Parathyroid adenoma (tissue), 2 donors: ENCODE data around the gene EEF1A2.

ENCODE experiments used
- H2AFZ ChIP-seq: fragments of 300-600 bp; sonication (generic); one replicate; pipeline ENCODE4 v1.7.0; 2017; ENCODE audit warnings: antibody characterized with exemption, mild to moderate bottlenecking
- H3K27ac ChIP-seq: fragments of 300-600 bp; sonication (generic); one replicate; pipeline ENCODE4 v1.7.0; 2017
- H3K27me3 ChIP-seq: fragments of 300-600 bp; sonication (generic); one replicate; pipeline ENCODE4 v1.7.0; 2017; ENCODE audit warnings: low read length; ENCODE audit not compliant: control insufficient read depth, insufficient read depth
- H3K36me3 ChIP-seq: fragments of 300-600 bp; sonication (generic); one replicate; pipeline ENCODE4 v1.7.0; 2017; ENCODE audit warnings: low read length; ENCODE audit not compliant: control insufficient read depth, insufficient read depth
- H3K4me1 ChIP-seq: fragments of 300-600 bp; sonication (generic); one replicate; pipeline ENCODE4 v1.7.0; 2017; ENCODE audit warnings: control low read depth
- H3K4me2 ChIP-seq: fragments of 300-600 bp; sonication (generic); one replicate; pipeline ENCODE4 v1.7.0; 2017; ENCODE audit warnings: low read length
- H3K4me3 ChIP-seq: fragments of 300-600 bp; sonication (generic); one replicate; pipeline ENCODE4 v1.7.0; 2017; ENCODE audit warnings: low read depth, low read length
- H3K79me2 ChIP-seq: fragments of 300-600 bp; sonication (generic); one replicate; pipeline ENCODE4 v1.7.0; 2017; ENCODE audit warnings: control low read depth
- H3K9ac ChIP-seq: fragments of 300-600 bp; sonication (generic); one replicate; pipeline ENCODE4 v1.7.0; 2017; ENCODE audit warnings: mild to moderate bottlenecking
- H3K9me3 ChIP-seq: fragments of 300-600 bp; sonication (generic); one replicate; pipeline ENCODE4 v1.7.0; 2017; ENCODE audit warnings: low read length; ENCODE audit not compliant: control insufficient read depth
- CTCF ChIP-seq: fragments of 300-600 bp; sonication (generic); IDR thresholded peaks from one replicate; pipeline ENCODE4 v1.7.0; 2017; ENCODE audit warnings: antibody characterized with exemption, mild to moderate bottlenecking
- donor health status: primary hyperparathyroidism.

Gene EEF1A2

DNA sequence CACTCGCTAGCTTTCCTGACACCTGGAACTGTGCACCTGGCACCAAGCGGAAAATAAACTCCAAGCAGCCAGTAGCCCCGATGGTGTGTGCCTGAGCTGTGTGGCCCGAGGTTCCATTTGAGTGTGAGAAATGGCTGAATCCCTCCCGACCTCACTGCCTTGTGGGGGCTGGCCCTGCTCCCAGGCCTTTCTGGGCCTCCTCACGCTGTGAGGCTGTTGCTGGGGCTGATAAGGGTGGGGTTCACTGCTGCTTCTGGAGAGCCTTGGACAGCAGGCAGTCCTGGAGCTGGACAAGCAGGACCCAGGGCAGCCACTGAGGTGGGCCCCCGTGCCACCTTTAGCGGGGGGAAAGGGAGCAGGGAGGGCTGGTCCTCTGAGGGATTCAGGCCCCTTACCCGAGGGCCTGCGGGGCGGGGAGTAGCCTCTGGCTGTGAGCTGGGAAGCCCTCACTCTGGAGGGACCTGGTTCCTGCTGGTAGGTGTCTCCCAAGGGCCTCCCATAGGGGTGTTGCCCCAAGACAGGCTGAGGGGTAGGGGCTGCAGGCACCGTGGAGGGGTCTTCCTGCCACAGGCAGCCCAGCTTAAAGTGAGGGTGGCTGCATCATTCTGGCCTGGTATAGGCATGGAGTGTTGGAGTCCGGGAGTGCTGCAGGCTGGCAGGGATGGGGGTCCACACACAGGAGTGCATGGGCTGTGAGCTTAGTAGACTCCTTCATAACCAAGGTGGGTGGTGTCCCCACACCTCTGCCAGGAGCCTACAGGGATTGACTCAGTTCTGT, 23.4 kb upstream of the EEF1A2 start:
- H2AFZ ChIP-seq = no peak overlapping the region
- no peaks in the 10 kb centered on the region for H3K9me3 ChIP-seq
- no peaks in the 10 kb centered on the region for H3K36me3 ChIP-seq
- no peak overlapping the region for H3K4me3 ChIP-seq
- H3K79me2 ChIP-seq = no peaks in the 10 kb centered on the region
- no peak for TF ChIP-seq CTCF
- H3K4me1 ChIP-seq = peaks cover 8% of the 10 kb centered on the region
- H3K27ac ChIP-seq = no peak overlapping the region
- no peak overlapping the region for H3K9ac ChIP-seq
- no peaks in the 10 kb centered on the region for H3K27me3 ChIP-seq
- peak overlapping the region; percentile 51 for H3K4me2 ChIP-seq

- no peak overlapping the region for H2AFZ ChIP-seq
- H3K36me3 ChIP-seq = no peaks in the 10 kb centered on the region
- TF ChIP-seq CTCF = no peak
- H3K27ac ChIP-seq = no peak overlapping the region
- H3K9ac ChIP-seq = no peak overlapping the region
- peaks cover 8% of the 10 kb centered on the region for H3K4me1 ChIP-seq
- peak overlapping the region; percentile 77 for H3K4me3 ChIP-seq
- no peaks in the 10 kb centered on the region for H3K27me3 ChIP-seq
- no peaks in the 10 kb centered on the region for H3K79me2 ChIP-seq
- peak overlapping the region; percentile 85 for H3K4me2 ChIP-seq
- no peaks in the 10 kb centered on the region for H3K9me3 ChIP-seq
These were observed 22.7 kb upstream of the EEF1A2 start for GRCh38 chr20:63521602-63522001.

- Histone ChIP-seq H3K79me2 (no peaks in the 10 kb centered on the region), H2AFZ (peak overlapping the region; percentile 52), H3K4me1 (peaks cover 8% of the 10 kb centered on the region), H3K9me3 (no peaks in the 10 kb centered on the region), H3K36me3 (no peaks in the 10 kb centered on the region), H3K27me3 (no peaks in the 10 kb centered on the region), H3K4me3 (peak overlapping the region; percentile 77), H3K9ac (peak overlapping the region; percentile 33), H3K27ac (peak overlapping the region; percentile 71), H3K4me2 (peak overlapping the region; percentile 85)
- TF ChIP-seq CTCF = no peak
These were observed 22.2 kb upstream of the EEF1A2 start for GRCh38 chr20:63520934-63521601.

DNA sequence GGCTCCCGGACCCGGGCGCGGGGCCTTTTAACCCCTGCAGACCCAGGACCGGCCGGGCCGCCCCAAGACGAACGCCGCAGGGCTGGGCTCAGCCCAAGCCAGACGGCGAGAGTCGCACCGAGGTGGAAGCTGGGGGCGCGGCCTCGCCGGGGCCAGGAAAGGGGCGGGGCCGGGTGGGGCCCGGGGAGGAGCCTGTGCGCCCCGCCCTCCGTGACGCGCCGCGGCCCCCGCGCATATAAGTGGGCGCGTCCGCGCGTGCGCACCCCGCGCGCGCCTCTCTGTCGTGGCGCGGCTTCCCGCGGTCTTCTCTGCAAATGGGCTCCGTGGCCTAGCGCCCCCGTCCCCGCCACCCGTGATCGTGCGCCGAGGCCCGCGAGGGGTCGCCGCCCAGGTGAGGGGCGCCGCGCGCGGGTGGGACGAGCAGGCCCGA, 21.6 kb upstream of the EEF1A2 start, which contains the start of gene PPDPF:
Gene PPDPF (plus strand): TSS at position 262 of the 430 bp plus-strand sequence. CDS start 544 bp downstream, outside the sequence.
- H3K4me1 ChIP-seq = peaks cover 8% of the 10 kb centered on the region
- H3K36me3 ChIP-seq = no peaks in the 10 kb centered on the region
- H3K4me2 ChIP-seq = peak within 1 kb of the TSS; percentile 95
- TF ChIP-seq CTCF = no peak
- no peaks in the 10 kb centered on the region for H3K27me3 ChIP-seq
- peak within 1 kb of the TSS; percentile 33 for H3K9ac ChIP-seq
- H2AFZ ChIP-seq = peak within 1 kb of the TSS; percentile 97
- no peaks in the 10 kb centered on the region for H3K9me3 ChIP-seq
- H3K79me2 ChIP-seq = no peaks in the 10 kb centered on the region
- H3K27ac ChIP-seq = peak within 1 kb of the TSS; percentile 71
- peak within 1 kb of the TSS; percentile 77 for H3K4me3 ChIP-seq
